K562 (cell line): ENCODE results near the gene SPIB. TPM values are rescaled to one million over a fixed set of nuclear protein-coding genes. Genes with fewer than 3 reads are reported as not detected.

Experiments
- ATF7 ChIP-seq: fragments of 450-650 bp; IDR thresholded peaks from 2 replicates; pipeline ENCODE4 v1.7.1; 2014; ENCODE audit warnings: mild to moderate bottlenecking, moderate library complexity
- CBX8 ChIP-seq: fragments of 200-600 bp; sonication (generic); IDR thresholded peaks from 2 replicates; pipeline ENCODE4 v1.6.1; 2012; ENCODE audit warnings: borderline replicate concordance, mixed run types, low read depth, mild to moderate bottlenecking, moderate library complexity, mixed read lengths, low read length, control low read depth, inconsistent platforms; ENCODE audit not compliant: poor library complexity, severe bottlenecking; ENCODE audit errors: extremely low read depth
- GABPB1 ChIP-seq: sonication (generic); formaldehyde crosslinking; IDR thresholded peaks from 2 replicates; pipeline ENCODE4 v1.8.0; 2022; ENCODE audit warnings: mild to moderate bottlenecking, missing genetic modification reagents
- GATA2 ChIP-seq: sonication (generic); formaldehyde crosslinking; IDR thresholded peaks from 2 replicates; pipeline ENCODE4 v1.4.0; 2020; ENCODE audit warnings: mild to moderate bottlenecking, missing genetic modification reagents
- HDAC1 ChIP-seq, 2 experiments: fragments of 450-650 bp; IDR thresholded peaks; 2 replicates each; pipeline ENCODE4 v1.6.1; 2016 to 2017; ENCODE audit warnings: inconsistent platforms in 1 of 2, mild to moderate bottlenecking in 1 of 2, moderate library complexity in 1 of 2
- HDGF ChIP-seq: fragments of 450-650 bp; IDR thresholded peaks from 2 replicates; pipeline ENCODE4 v1.6.1; 2016
- HIVEP1 ChIP-seq: fragments of 250-450 bp; sonication (Bioruptor Pico); IDR thresholded peaks from 2 replicates; pipeline ENCODE4 v1.4.0; 2020; ENCODE audit warnings: mild to moderate bottlenecking
- MBD2 ChIP-seq: sonication (generic); IDR thresholded peaks from 2 replicates; pipeline ENCODE4 v1.6.1; 2016; ENCODE audit warnings: low read depth, borderline replicate concordance
- MYNN ChIP-seq, 2 experiments: sonication (generic); formaldehyde crosslinking in 1 of 2; IDR thresholded peaks; 2 replicates each; pipeline versions ENCODE4 v1.5.0 to v1.6.1; 2016 to 2020; ENCODE audit warnings: antibody characterized with exemption in 1 of 2, missing genetic modification reagents in 1 of 2
- NFYB ChIP-seq: IDR thresholded peaks from 2 replicates; pipeline ENCODE4 v1.6.1; 2011; ENCODE audit warnings: mild to moderate bottlenecking, moderate library complexity; ENCODE audit not compliant: insufficient read length; ENCODE audit errors: extremely low read depth
- PRMT5 ChIP-seq: sonication (generic); formaldehyde crosslinking; IDR thresholded peaks from 2 replicates; pipeline ENCODE4 v1.5.0; 2020; ENCODE audit warnings: missing genetic modification reagents
- SNRNP70 ChIP-seq: fragments of 200-400 bp; formaldehyde crosslinking; optimal IDR thresholded peaks from 2 replicates; pipeline ENCODE3; 2017; ENCODE audit warnings: low read depth, low read length
- SREBF2 ChIP-seq: sonication (generic); formaldehyde crosslinking; IDR thresholded peaks from 2 replicates; pipeline ENCODE4 v1.4.0; 2020; ENCODE audit warnings: mild to moderate bottlenecking, missing genetic modification reagents
- TARDBP ChIP-seq: fragments of 450-650 bp; IDR thresholded peaks from 2 replicates; pipeline ENCODE4 v1.6.1; 2016
- TEAD2 ChIP-seq: fragments of 450-650 bp; IDR thresholded peaks from 2 replicates; pipeline ENCODE4 v1.6.1; 2016; ENCODE audit warnings: missing genetic modification characterization, control low read depth, missing compliant biosample characterization
- ZC3H11A ChIP-seq: IDR thresholded peaks from 2 replicates; pipeline ENCODE4 v1.6.1; 2012; ENCODE audit warnings: low read depth, low read length, improper control_type of control experiment
- ZFPM2 ChIP-seq: fragments of 250-450 bp; sonication (Bioruptor Pico); IDR thresholded peaks from 2 replicates; pipeline ENCODE4 v1.5.1; 2022; ENCODE audit warnings: mild to moderate bottlenecking
- ZNF785 ChIP-seq: fragments of 250-450 bp; sonication (Bioruptor Pico); IDR thresholded peaks from 2 replicates; pipeline ENCODE4 v1.4.0; 2020; ENCODE audit warnings: mild to moderate bottlenecking
- ZNF830 ChIP-seq: fragments of 250-450 bp; sonication (Bioruptor Pico); IDR thresholded peaks from 2 replicates; pipeline ENCODE4 v1.5.0; 2021; ENCODE audit warnings: mild to moderate bottlenecking
- polyA plus RNA-seq, 8 experiments: library from polyadenylated mRNA; depleted of rRNA in 4 of 8; stranded (reverse) in 5 of 8; unstranded in 3 of 8; fragments of >200 nt; fragmentation: Nextera tagmentation in 2 of 8; fragmentation: Illumina TruSeq in 1 of 8; extraction: Ambion mirVana in 2 of 8; extraction: Trizol in 1 of 8; gene quantifications; 2 replicates each; pipeline versions ENCODE4 v1.2.1 to v1.2.3, GENCODE V29; 2011 to 2014; ENCODE audit warnings: inconsistent platforms in 1 of 8, missing spikeins in 1 of 8
- total RNA-seq, 7 experiments: library from RNA; depleted of rRNA in 6 of 7; stranded (reverse); fragments of >200 nt in 6 of 7; fragmentation: Illumina TruSeq in 2 of 7; extraction: Trizol in 2 of 7; gene quantifications; 2 replicates each; pipeline versions ENCODE4 v1.2.1 to v1.2.3, GENCODE V29; 2011 to 2021; ENCODE audit warnings: low replicate concordance in 1 of 7
- TF ChIP-seq, protein P1 (sequence below): sonication (generic); formaldehyde crosslinking; IDR thresholded peaks from 2 replicates; pipeline ENCODE4 v1.8.0; 2023; ENCODE audit warnings: mild to moderate bottlenecking, missing genetic modification reagents
- TF ChIP-seq, protein P2 (sequence below): fragments of 250-450 bp; sonication (Bioruptor Pico); IDR thresholded peaks from 2 replicates; pipeline ENCODE4 v1.5.0; 2022; ENCODE audit warnings: mild to moderate bottlenecking
- TF ChIP-seq, protein P3 (sequence below): fragments of 450-650 bp; IDR thresholded peaks from 2 replicates; pipeline ENCODE4 v1.6.1; 2016; ENCODE audit warnings: antibody characterized with exemption

SPIB gene
- total and polyA plus RNA-seq, 9 of the 15 experiments (the other 6 are each of a cell fraction or from before 2014, with no cell fraction given) = 0.06 to 1.0 (median 0.43) TPM; not detected in 1

DNA sequence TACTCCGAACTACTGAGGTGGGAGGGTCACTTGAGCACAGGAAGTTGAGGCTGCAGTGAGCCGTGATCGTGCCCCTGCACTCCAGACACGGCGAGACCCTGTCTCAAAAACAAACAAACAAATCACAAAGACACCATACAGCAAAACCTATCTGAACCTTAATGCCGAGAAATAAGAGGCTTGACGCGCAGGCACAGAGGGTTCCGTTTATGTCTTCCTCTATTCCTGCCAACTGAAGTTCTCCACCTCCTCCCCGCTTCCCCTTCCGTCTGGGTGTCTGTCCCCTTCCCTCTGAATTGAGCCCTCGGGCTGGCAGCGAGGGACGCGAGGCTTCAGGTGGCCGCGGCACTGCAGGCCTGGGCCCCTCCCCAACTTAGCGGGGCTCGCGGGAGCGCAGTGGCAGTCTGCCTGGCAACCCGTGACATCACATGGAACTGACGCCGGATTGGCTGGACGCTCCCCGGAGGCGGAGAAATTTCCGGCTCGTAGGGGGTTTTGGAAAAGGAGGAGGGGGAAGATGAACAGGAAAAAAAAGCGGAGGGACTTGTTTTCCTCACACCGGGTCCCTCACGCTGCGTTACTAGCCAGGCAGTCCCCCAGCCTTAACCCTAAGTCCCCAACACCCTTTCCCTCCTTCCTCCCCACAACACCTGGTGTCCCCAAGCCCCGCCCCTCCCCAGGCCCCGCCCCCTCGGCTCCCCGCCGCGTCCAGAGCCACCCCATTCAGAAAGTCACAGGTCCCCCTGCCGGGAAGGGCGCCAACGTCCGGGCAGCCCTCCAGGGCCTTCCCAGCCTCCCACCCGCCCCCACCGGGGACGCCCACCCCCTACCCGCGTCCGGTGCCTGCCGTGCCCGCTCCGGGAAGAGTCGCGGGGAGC is 12.8 kb downstream of the SPIB start (continued):
- TF ChIP-seq, protein P1, sequence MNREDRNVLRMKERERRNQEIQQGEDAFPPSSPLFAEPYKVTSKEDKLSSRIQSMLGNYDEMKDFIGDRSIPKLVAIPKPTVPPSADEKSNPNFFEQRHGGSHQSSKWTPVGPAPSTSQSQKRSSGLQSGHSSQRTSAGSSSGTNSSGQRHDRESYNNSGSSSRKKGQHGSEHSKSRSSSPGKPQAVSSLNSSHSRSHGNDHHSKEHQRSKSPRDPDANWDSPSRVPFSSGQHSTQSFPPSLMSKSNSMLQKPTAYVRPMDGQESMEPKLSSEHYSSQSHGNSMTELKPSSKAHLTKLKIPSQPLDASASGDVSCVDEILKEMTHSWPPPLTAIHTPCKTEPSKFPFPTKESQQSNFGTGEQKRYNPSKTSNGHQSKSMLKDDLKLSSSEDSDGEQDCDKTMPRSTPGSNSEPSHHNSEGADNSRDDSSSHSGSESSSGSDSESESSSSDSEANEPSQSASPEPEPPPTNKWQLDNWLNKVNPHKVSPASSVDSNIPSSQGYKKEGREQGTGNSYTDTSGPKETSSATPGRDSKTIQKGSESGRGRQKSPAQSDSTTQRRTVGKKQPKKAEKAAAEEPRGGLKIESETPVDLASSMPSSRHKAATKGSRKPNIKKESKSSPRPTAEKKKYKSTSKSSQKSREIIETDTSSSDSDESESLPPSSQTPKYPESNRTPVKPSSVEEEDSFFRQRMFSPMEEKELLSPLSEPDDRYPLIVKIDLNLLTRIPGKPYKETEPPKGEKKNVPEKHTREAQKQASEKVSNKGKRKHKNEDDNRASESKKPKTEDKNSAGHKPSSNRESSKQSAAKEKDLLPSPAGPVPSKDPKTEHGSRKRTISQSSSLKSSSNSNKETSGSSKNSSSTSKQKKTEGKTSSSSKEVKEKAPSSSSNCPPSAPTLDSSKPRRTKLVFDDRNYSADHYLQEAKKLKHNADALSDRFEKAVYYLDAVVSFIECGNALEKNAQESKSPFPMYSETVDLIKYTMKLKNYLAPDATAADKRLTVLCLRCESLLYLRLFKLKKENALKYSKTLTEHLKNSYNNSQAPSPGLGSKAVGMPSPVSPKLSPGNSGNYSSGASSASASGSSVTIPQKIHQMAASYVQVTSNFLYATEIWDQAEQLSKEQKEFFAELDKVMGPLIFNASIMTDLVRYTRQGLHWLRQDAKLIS (CRISPR knock-in tag) = no peak
- no peak for TF ChIP-seq ZNF785 (CRISPR knock-in tag)
- no peak; a peak in 1 of 4 replicates for TF ChIP-seq HDAC1 (IDR thresholded peaks at IDR 0.05)
- no peak for TF ChIP-seq ATF7
- TF ChIP-seq GABPB1 = no peak
- TF ChIP-seq MYNN (IDR thresholded peaks at IDR 0.05) = no peak
- TF ChIP-seq MYNN (CRISPR knock-in tag; IDR thresholded peaks at IDR 0.05) = no peak
- no peak for TF ChIP-seq PRMT5 (CRISPR knock-in tag)
- no peak for TF ChIP-seq TARDBP
- TF ChIP-seq NFYB = peak; percentile 67
- no peak for TF ChIP-seq SNRNP70
- TF ChIP-seq, protein P2, sequence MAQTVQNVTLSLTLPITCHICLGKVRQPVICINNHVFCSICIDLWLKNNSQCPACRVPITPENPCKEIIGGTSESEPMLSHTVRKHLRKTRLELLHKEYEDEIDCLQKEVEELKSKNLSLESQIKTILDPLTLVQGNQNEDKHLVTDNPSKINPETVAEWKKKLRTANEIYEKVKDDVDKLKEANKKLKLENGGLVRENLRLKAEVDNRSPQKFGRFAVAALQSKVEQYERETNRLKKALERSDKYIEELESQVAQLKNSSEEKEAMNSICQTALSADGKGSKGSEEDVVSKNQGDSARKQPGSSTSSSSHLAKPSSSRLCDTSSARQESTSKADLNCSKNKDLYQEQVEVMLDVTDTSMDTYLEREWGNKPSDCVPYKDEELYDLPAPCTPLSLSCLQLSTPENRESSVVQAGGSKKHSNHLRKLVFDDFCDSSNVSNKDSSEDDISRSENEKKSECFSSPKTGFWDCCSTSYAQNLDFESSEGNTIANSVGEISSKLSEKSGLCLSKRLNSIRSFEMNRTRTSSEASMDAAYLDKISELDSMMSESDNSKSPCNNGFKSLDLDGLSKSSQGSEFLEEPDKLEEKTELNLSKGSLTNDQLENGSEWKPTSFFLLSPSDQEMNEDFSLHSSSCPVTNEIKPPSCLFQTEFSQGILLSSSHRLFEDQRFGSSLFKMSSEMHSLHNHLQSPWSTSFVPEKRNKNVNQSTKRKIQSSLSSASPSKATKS (CRISPR knock-in tag) = no peak
- no peak for TF ChIP-seq GATA2 (CRISPR knock-in tag)
- TF ChIP-seq SREBF2 (CRISPR knock-in tag) = no peak
- TF ChIP-seq ZFPM2 (CRISPR knock-in tag) = no peak
- TF ChIP-seq, protein P3, sequence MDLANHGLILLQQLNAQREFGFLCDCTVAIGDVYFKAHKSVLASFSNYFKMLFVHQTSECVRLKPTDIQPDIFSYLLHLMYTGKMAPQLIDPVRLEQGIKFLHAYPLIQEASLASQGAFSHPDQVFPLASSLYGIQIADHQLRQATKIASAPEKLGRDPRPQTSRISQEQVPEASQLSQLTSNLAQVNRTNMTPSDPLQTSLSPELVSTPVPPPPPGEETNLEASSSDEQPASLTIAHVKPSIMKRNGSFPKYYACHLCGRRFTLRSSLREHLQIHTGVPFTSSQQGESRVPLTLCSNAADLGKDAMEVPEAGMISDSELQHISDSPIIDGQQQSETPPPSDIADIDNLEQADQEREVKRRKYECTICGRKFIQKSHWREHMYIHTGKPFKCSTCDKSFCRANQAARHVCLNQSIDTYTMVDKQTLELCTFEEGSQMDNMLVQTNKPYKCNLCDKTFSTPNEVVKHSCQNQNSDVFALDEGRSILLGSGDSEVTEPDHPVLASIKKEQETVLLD = no peak; the same call in 1 of the 2 replicates
- TF ChIP-seq ZNF830 (CRISPR knock-in tag) = no peak
- TF ChIP-seq MBD2 = 0 out of 2 replicates have a peak, but pooled peaks have one; percentile 46
- peak; percentile 76; the same call in 1 of the 2 replicates for TF ChIP-seq HDGF
- TF ChIP-seq CBX8 = no peak
- TF ChIP-seq ZC3H11A = no peak
- no peak for TF ChIP-seq HIVEP1 (CRISPR knock-in tag)
- no peak for TF ChIP-seq TEAD2 (tag)
